ENCODE data around the gene TNFSF12. TPM values are rescaled to one million over a fixed set of nuclear protein-coding genes. Genes with fewer than 3 reads are reported as not detected.

TNFSF12 gene
- total and polyA plus RNA-seq, 9 of the 15 experiments (the other 6 are each of a cell fraction or from before 2014, with no cell fraction given), result 0.03 to 0.95 (median 0.19) TPM; not detected in 3

- H3K4me1 ChIP-seq (replicated peaks in 1 of 2; ENCODE audit: control insufficient read depth in 2 of 2, insufficient read depth in 2 of 2, low read length in 2 of 2), result peaks cover 6 to 35% of the 10 kb centered on the region in 2 experiments; a peak in 4 of 5 replicates
- H3K9me3 ChIP-seq (replicated peaks; ENCODE audit: control insufficient read depth, insufficient read depth, low read depth, low read length), result no peaks in the 10 kb centered on the region
- ChIA-PET POLR2A (no interaction called here), CTCF (ENCODE audit: low intra/inter-chr PET ratio) (no interaction called here)
- no peak overlapping the region for H3K4me2 ChIP-seq (ENCODE audit: insufficient read depth, low read length)
- no peak overlapping the region for H3K9ac ChIP-seq (ENCODE audit: insufficient read depth in 1 of 2, low read depth in 2 of 2, low read length in 2 of 2)
- BruUV-seq (replicated peaks), result no TSS peak
- H4K20me1 ChIP-seq (replicated peaks; ENCODE audit: control insufficient read depth, insufficient read depth, low read length), result no peaks in the 10 kb centered on the region
- H3K36me3 ChIP-seq (ENCODE audit: control insufficient read depth, insufficient read depth, low read length), result no peaks in the 10 kb centered on the region
- 23% methylated on average over 4 of the region's 10 CpGs for WGBS (ENCODE audit: insufficient coverage, low coverage, missing lambda C conversion rate)
- FAIRE-seq (no peak), ATAC-seq (no peak), DNase-seq (ENCODE audit: extremely low read depth in 1 of 4, low spot score in 3 of 4) (no peak)
- TF ChIP-seq HDGF (IDR thresholded peaks at IDR 0.05), result no peak
- 0 out of 6 replicates have a peak, but pooled peaks of 1 of the 3 experiments have one; percentile 7 for TF ChIP-seq CTCF (IDR thresholded peaks at IDR 0.05 in 2 of 3, conservative IDR thresholded peaks at IDR 0.05 in 1 of 3; ENCODE audit: insufficient read depth in 2 of 3, low read depth in 1 of 3, low read length in 3 of 3)
- no peaks in the 10 kb centered on the region for H3K27me3 ChIP-seq (ENCODE audit: control insufficient read depth in 2 of 2, insufficient read depth in 2 of 2, low read length in 2 of 2)
- H3K79me2 ChIP-seq (ENCODE audit: control insufficient read depth, insufficient read depth, low read length), result no peaks in the 10 kb centered on the region
- H3K4me3 ChIP-seq, result no peak overlapping the region
- H3K9me1 ChIP-seq (ENCODE audit: control insufficient read depth, insufficient read depth, low read length), result no peaks in the 10 kb centered on the region
- H2AFZ ChIP-seq (ENCODE audit: low read depth, low read length), result no peak overlapping the region
- in situ Hi-C loops (cut with MboI), result loop anchor here (10.0 to 25.0 kb wide), 2 partner anchors 201 to 518 kb away; partner anchors contain the start of genes KCTD11, SLC16A11, SLC16A13 and TMEM95
- no peak overlapping the region for H3K27ac ChIP-seq (ENCODE audit: extremely low read depth, low read depth, low read length)
- intact Hi-C loops (cut with micrococcal nuclease), result no loop called here
Observed at GRCh38 chr17:7555320-7555948, 6.6 kb downstream of the TNFSF12 start.
